GM12865 (cell line): ENCODE data around the gene ACBD6.
"Not testable (repeated sequence)": the region's sequence is repeated elsewhere in the genome, so short reads cannot be mapped to it uniquely, and the experiment has no call there.

ENCODE experiments used
- DNase-seq: peaks from one replicate; pipeline ENCODE4 v3.0.0; 2010; ENCODE audit warnings: low read depth
- H3K4me3 ChIP-seq: 2 replicates; pipeline ENCODE4 v1.5.1; 2011; ENCODE audit warnings: mild to moderate bottlenecking, low read depth, low read length, control low read depth
- TF ChIP-seq, protein P1 (sequence below): IDR thresholded peaks from 2 replicates; pipeline ENCODE4 v1.5.1; 2011; ENCODE audit warnings: low read length, control low read depth, low read depth, inconsistent platforms; ENCODE audit not compliant: insufficient read depth; ENCODE audit errors: missing control alignments

The ACBD6 gene

DNA sequence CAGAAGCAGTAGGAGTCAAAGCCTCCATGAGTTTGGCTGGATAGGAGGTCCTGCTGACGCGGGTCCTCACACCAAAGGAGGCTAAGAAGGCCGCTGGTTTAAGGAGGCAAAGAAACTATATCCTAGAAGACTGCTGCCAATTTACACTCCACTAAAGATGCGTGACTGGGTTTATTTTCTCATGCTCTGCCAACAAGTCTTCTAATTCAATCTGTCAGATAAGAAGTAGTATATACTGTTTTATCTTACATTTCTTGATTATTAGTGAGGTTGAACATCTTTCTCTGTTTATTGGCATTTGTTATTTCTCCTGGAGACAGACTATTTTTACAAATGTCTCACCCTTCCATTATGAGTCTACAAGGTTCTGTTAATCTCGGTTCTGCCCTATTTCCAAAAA, 34.1 kb downstream of the ACBD6 start:
- no peak overlapping the region for H3K4me3 ChIP-seq
- TF ChIP-seq, protein P1, sequence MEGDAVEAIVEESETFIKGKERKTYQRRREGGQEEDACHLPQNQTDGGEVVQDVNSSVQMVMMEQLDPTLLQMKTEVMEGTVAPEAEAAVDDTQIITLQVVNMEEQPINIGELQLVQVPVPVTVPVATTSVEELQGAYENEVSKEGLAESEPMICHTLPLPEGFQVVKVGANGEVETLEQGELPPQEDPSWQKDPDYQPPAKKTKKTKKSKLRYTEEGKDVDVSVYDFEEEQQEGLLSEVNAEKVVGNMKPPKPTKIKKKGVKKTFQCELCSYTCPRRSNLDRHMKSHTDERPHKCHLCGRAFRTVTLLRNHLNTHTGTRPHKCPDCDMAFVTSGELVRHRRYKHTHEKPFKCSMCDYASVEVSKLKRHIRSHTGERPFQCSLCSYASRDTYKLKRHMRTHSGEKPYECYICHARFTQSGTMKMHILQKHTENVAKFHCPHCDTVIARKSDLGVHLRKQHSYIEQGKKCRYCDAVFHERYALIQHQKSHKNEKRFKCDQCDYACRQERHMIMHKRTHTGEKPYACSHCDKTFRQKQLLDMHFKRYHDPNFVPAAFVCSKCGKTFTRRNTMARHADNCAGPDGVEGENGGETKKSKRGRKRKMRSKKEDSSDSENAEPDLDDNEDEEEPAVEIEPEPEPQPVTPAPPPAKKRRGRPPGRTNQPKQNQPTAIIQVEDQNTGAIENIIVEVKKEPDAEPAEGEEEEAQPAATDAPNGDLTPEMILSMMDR, result no peak
- DNase-seq, result no peak

- TF ChIP-seq, protein P1, result no peak
- H3K4me3 ChIP-seq, result no peak overlapping the region
- DNase-seq, result no peak
Observed at GRCh38 chr1:180462102-180462501, 40.3 kb downstream of the ACBD6 start.

GRCh38 chr1:180461682-180462081, 40.7 kb downstream of the ACBD6 start:
- DNase-seq, H3K4me3 ChIP-seq: not testable (repeated sequence)

DNA sequence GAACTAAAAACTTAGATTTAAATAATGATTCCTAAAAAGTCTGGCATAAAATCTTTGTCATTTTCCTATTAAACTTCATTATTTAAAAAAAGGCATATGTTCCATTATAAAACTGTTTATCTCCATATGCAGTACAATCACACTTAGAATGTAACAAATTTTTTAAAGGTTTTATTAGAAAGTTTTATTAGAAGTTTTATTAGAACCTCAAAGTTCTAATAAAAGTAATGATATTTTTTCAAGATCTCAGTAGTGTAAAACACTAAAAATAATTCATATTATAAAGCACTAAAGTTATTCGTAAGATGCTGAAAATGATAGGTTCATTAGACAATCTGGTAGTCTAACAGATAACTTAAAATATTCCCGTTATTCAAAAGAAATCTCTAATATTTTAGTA, 43.6 kb downstream of the ACBD6 start:
- TF ChIP-seq, protein P1, result no peak
- no peak overlapping the region for H3K4me3 ChIP-seq

GRCh38 chr1:180456191-180456590, 46.2 kb downstream of the ACBD6 start:
- TF ChIP-seq, protein P1, result no peak
- H3K4me3 ChIP-seq, result no peak overlapping the region
- DNase-seq, result no peak

More for the DNA sequence above, 43.6 kb downstream of the ACBD6 start:
- no peak for DNase-seq

GRCh38 chr1:180451504-180451903, 50.9 kb downstream of the ACBD6 start:
- peak; percentile 2 for DNase-seq
- TF ChIP-seq, protein P1, result no peak
- H3K4me3 ChIP-seq, result no peak overlapping the region

DNA sequence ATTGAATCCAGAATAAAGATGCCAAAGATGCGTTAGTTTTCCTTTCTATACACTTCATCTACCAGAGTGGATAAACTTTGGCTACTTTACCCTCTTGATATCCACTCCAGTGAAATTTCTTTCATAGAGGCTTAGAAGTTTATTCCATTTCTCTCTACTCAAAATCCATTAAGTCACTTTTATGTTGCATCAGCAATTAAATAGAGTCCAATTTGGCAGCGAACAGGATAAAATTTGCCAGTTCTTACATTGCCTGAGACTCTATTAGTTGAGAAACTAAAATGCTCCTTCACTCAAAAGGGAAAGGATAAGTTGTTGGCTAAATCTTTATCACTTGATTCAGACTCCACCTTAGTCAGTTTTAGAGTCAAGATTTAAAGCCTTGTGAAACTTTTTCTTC, 57.9 kb downstream of the ACBD6 start:
- H3K4me3 ChIP-seq, result no peak overlapping the region
- no peak for DNase-seq
- TF ChIP-seq, protein P1, result no peak
